PC-3 (cell line): ENCODE results near the gene FSTL4. TPM values are rescaled to one million over a fixed set of nuclear protein-coding genes. Genes with fewer than 3 reads are reported as not detected.

Experiments used
- ATAC-seq: fragments of 200-7000 bp; cut with Tn5 transposase; 2 replicates; pipeline ENCODE4 v1.9.1; 2020; ENCODE audit warnings: mild to moderate bottlenecking, moderate library complexity
- BruUV-seq: library from RNA; stranded (reverse); fragments of 400-500 nt; replicated peaks from 2 replicates; lab custom pipeline; 2021; lab: Mats Ljungman, UMichigan
- CTCF ChIA-PET: fragments of 300-600 bp; sonication (Branson Sonifier 250); formaldehyde crosslinking; loops from one replicate; lab custom pipeline; 2022; ENCODE audit warnings: antibody characterized with exemption; lab: Charles Lee
- POLR2A ChIA-PET: fragments of 300-600 bp; sonication (Branson Sonifier 250); formaldehyde crosslinking; loops from one replicate; lab custom pipeline; 2022; ENCODE audit warnings: antibody characterized with exemption; ENCODE audit not compliant: unreplicated experiment; lab: Charles Lee
- DNase-seq: peaks from one replicate; pipeline ENCODE4 v3.0.0-alpha.2; 2015
- H2AFZ ChIP-seq: fragments of 300-600 bp; sonication (generic); 2 replicates; pipeline ENCODE4 v1.6.0; 2016; ENCODE audit warnings: antibody characterized with exemption, low read length
- H3F3A ChIP-seq: fragments of 300-600 bp; sonication (generic); one replicate; pipeline ENCODE4 v1.6.0; 2017; ENCODE audit warnings: antibody characterized with exemption, low read length, control low read depth, mild to moderate bottlenecking; ENCODE audit not compliant: unreplicated experiment
- H3K27ac ChIP-seq: fragments of 300-600 bp; sonication (generic); 2 replicates; pipeline ENCODE4 v1.5.1; 2016; ENCODE audit warnings: mild to moderate bottlenecking, low read length
- H3K27me3 ChIP-seq: fragments of 300-600 bp; sonication (generic); 2 replicates; pipeline ENCODE4 v1.6.1; 2016; ENCODE audit warnings: low read length, mixed read lengths
- H3K36me3 ChIP-seq: fragments of 300-600 bp; sonication (generic); 2 replicates; pipeline ENCODE4 v1.6.1; 2016; ENCODE audit warnings: low read depth, mixed run types, low read length, mixed read lengths
- H3K4me1 ChIP-seq: fragments of 300-600 bp; sonication (generic); 2 replicates; pipeline ENCODE4 v1.5.1; 2016; ENCODE audit warnings: low read length; ENCODE audit not compliant: insufficient read depth
- H3K4me2 ChIP-seq: fragments of 300-600 bp; sonication (generic); 2 replicates; pipeline ENCODE4 v1.6.0; 2016; ENCODE audit warnings: low read length
- H3K4me3 ChIP-seq: fragments of 300-600 bp; sonication (generic); 2 replicates; pipeline ENCODE4 v1.5.1; 2016; ENCODE audit warnings: mild to moderate bottlenecking, low read length, mixed read lengths
- H3K79me2 ChIP-seq: fragments of 300-600 bp; sonication (generic); 2 replicates; pipeline ENCODE4 v1.6.1; 2017; ENCODE audit warnings: low read length, mixed read lengths
- H3K9ac ChIP-seq: fragments of 300-600 bp; sonication (generic); 2 replicates; pipeline ENCODE4 v1.6.0; 2016; ENCODE audit warnings: mild to moderate bottlenecking, low read length
- H3K9me2 ChIP-seq: fragments of 300-600 bp; sonication (generic); replicated peaks from 2 replicates; pipeline ENCODE4 v1.6.1; 2016; ENCODE audit warnings: mixed run types, low read length, mixed read lengths
- H3K9me3 ChIP-seq: fragments of 300-600 bp; sonication (generic); 2 replicates; pipeline ENCODE4 v1.6.1; 2016; ENCODE audit warnings: low read length, mixed read lengths
- H4K20me1 ChIP-seq: fragments of 300-600 bp; sonication (generic); 2 replicates; pipeline ENCODE4 v1.6.1; 2016; ENCODE audit warnings: low read length, mixed read lengths
- EZH2 ChIP-seq: fragments of 300-600 bp; sonication (generic); IDR thresholded peaks from one replicate; pipeline ENCODE4 v1.6.1; 2017; ENCODE audit warnings: antibody characterized with exemption, mild to moderate bottlenecking, low read length; ENCODE audit not compliant: unreplicated experiment
- EZH2phosphoT487 ChIP-seq: fragments of 300-600 bp; sonication (generic); IDR thresholded peaks from 2 replicates; pipeline ENCODE4 v1.6.1; 2018; ENCODE audit warnings: mild to moderate bottlenecking, antibody characterized with exemption, low read length, borderline replicate concordance
- intact Hi-C: fragments of 100-400 bp; cut with micrococcal nuclease; formaldehyde crosslinking; loops from 2 replicates; pipeline ENCODE4 v1.9.0; 2023
- total RNA-seq: library from RNA; depleted of rRNA; stranded (reverse); fragments of >200 nt; gene quantifications from 2 replicates; pipeline ENCODE4 v1.2.3, GENCODE V29; 2014
- TF ChIP-seq, protein P1 (sequence below): fragments of 300-600 bp; sonication (generic); conservative IDR thresholded peaks from 2 replicates; pipeline ENCODE4 v1.5.1; 2017; ENCODE audit warnings: antibody characterized with exemption, low read depth, mild to moderate bottlenecking, low read length

Gene FSTL4
- total RNA-seq, 1 experiment from 2014 or later: 4.2 TPM

DNA sequence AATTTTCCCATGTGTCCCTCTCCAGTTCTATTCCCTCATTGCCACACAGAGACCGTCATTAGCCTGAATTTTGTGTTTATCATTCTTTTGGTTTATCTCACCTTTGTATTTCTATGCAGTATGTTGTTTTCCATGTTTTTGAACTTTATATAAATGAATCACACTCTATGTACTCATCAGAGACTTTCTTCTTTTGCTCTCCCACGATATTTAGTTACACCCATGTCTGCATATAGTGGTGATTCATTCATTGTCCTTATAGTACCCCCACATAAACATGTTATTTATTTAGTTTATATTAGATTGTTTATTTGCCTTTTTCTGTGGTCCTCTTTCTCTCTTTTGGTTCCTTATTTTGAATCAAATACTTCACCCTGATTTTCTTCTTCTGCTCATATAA is 199.7 kb downstream of the FSTL4 start:
- no peak for ATAC-seq
- DNase-seq: peak; percentile 14
- Histone ChIP-seq H3F3A (no peaks in the 10 kb centered on the region), H3K27ac (no peak overlapping the region), H3K4me1 (no peaks in the 10 kb centered on the region), H3K36me3 (no peaks in the 10 kb centered on the region), H3K79me2 (no peaks in the 10 kb centered on the region), H3K9ac (no peak overlapping the region), H3K4me2 (no peak overlapping the region), H3K9me3 (no peaks in the 10 kb centered on the region), H4K20me1 (no peaks in the 10 kb centered on the region), H2AFZ (no peak overlapping the region), H3K4me3 (no peak overlapping the region), H3K9me2 (no peaks in the 10 kb centered on the region), H3K27me3 (peaks cover 12% of the 10 kb centered on the region; the same call in 1 of the 2 replicates)
- ChIA-PET CTCF (no interaction called here), POLR2A (no interaction called here)
- intact Hi-C loops: no loop called here
- TF ChIP-seq, protein P1, sequence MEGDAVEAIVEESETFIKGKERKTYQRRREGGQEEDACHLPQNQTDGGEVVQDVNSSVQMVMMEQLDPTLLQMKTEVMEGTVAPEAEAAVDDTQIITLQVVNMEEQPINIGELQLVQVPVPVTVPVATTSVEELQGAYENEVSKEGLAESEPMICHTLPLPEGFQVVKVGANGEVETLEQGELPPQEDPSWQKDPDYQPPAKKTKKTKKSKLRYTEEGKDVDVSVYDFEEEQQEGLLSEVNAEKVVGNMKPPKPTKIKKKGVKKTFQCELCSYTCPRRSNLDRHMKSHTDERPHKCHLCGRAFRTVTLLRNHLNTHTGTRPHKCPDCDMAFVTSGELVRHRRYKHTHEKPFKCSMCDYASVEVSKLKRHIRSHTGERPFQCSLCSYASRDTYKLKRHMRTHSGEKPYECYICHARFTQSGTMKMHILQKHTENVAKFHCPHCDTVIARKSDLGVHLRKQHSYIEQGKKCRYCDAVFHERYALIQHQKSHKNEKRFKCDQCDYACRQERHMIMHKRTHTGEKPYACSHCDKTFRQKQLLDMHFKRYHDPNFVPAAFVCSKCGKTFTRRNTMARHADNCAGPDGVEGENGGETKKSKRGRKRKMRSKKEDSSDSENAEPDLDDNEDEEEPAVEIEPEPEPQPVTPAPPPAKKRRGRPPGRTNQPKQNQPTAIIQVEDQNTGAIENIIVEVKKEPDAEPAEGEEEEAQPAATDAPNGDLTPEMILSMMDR: no peak
- no peak for TF ChIP-seq EZH2phosphoT487
- TF ChIP-seq EZH2: no peak
- BruUV-seq: no TSS peak

DNA sequence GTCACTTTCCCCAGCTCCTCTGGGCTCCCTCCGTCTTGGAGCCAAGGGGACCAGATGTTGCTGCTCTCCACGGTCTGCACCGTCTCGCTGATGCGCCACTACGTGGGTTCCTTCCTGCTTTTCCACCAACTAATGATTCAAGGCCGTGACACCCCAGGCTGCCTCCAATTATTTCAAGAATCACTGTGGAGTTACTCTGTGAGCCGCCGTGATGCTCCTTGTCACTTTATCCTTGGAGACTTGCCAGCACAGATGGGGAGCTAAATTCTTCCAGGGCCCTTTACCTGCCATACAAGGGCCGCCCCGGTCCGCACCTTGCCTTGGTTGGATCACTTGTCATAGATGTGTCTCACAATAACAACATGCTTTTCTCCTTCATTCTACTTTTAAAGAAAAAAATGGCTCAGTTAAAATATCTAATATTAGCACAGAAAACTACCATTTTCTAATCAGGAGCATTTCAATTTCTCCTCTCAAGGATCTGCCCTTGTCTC is 202.0 kb downstream of the FSTL4 start:
- Histone ChIP-seq H3K9me2 (no peaks in the 10 kb centered on the region), H3K9ac (no peak overlapping the region), H3K4me3 (no peak overlapping the region), H2AFZ (no peak overlapping the region), H3K36me3 (no peaks in the 10 kb centered on the region), H3K4me1 (no peaks in the 10 kb centered on the region), H3F3A (no peaks in the 10 kb centered on the region), H3K4me2 (no peak overlapping the region), H3K27ac (no peak overlapping the region), H3K79me2 (no peaks in the 10 kb centered on the region), H4K20me1 (no peaks in the 10 kb centered on the region), H3K27me3 (peaks cover 12% of the 10 kb centered on the region; the same call in 1 of the 2 replicates), H3K9me3 (no peaks in the 10 kb centered on the region)
- no peak for TF ChIP-seq EZH2
- TF ChIP-seq, protein P1: no peak
- TF ChIP-seq EZH2phosphoT487: no peak
- POLR2A ChIA-PET: no interaction called here
- no peak for ATAC-seq
- CTCF ChIA-PET: no interaction called here
- DNase-seq: no peak
- BruUV-seq: no TSS peak
- intact Hi-C loops: no loop called here

DNA sequence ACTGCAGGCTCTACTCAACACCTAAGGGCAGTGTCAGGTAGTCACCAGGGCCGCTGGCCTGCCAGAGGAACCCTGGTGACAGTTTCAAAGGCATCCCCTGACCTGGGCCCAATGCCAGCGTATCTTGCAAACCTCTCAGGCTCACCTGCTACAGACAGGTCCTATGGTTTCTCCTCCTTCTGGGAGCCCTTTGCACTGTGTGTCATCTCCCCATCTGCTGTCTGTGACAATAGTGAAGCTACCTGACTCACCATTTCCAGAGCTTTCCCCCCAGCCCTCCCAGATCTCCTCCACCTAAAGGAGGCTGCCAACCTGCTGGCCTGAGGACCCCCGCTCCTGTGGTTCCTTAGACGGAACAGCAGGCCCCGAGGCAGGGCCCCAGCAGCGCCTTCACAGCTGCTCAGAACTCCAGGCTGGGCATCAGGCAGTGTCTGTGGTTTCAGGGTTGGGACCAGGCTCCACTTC is 203.1 kb downstream of the FSTL4 start:
- peaks cover 4% of the 10 kb centered on the region; the same call in 1 of the 2 replicates for H3K27me3 ChIP-seq
- intact Hi-C loops: no loop called here
- no peak for ATAC-seq
- H3K4me1 ChIP-seq: no peaks in the 10 kb centered on the region
- no peak overlapping the region for H3K4me3 ChIP-seq
- BruUV-seq: no TSS peak
- no peak overlapping the region for H3K4me2 ChIP-seq
- H3K27ac ChIP-seq: no peak overlapping the region
- H3K9me2 ChIP-seq: no peaks in the 10 kb centered on the region
- no peaks in the 10 kb centered on the region for H3K79me2 ChIP-seq
- H3K9me3 ChIP-seq: no peaks in the 10 kb centered on the region
- no peaks in the 10 kb centered on the region for H4K20me1 ChIP-seq
- no peak for DNase-seq
- TF ChIP-seq, protein P1: no peak
- ChIA-PET POLR2A (no interaction called here), CTCF (no interaction called here)
- H3K9ac ChIP-seq: no peak overlapping the region
- no peaks in the 10 kb centered on the region for H3F3A ChIP-seq
- H3K36me3 ChIP-seq: no peaks in the 10 kb centered on the region
- H2AFZ ChIP-seq: no peak overlapping the region
